HCT116 (cell line): ENCODE measurements around the gene TMTC2.

Experiments used
- CTCF ChIP-seq, 3 experiments: fragments of 200-600 bp in 1 of 3; sonication (generic) in 1 of 3; IDR thresholded peaks in 2 of 3; conservative IDR thresholded peaks in 1 of 3; 2 replicates each; pipeline ENCODE4 v1.5.1; 2012 to 2017; ENCODE audit warnings: low read depth in 2 of 3, low read length in 2 of 3, antibody characterized with exemption in 1 of 3, borderline replicate concordance in 1 of 3, control low read depth in 1 of 3, mild to moderate bottlenecking in 1 of 3, mixed read lengths in 1 of 3, mixed run types in 1 of 3, moderate library complexity in 1 of 3; ENCODE audit not compliant: insufficient read depth in 1 of 3
- EZH2phosphoT487 ChIP-seq: fragments of 200-600 bp; IDR thresholded peaks from 2 replicates; pipeline ENCODE4 v1.6.1; 2018; ENCODE audit warnings: antibody characterized with exemption, borderline replicate concordance
- MAX ChIP-seq: IDR thresholded peaks from 2 replicates; pipeline ENCODE4 v1.6.1; 2012
- POLR2A ChIP-seq: IDR thresholded peaks from 2 replicates; pipeline ENCODE4 v1.7.0; 2011; ENCODE audit warnings: borderline replicate concordance; ENCODE audit not compliant: insufficient read depth, insufficient read length; ENCODE audit errors: extremely low read depth
- POLR2AphosphoS5 ChIP-seq: IDR thresholded peaks from 2 replicates; pipeline ENCODE4 v1.6.1; 2011; ENCODE audit warnings: mild to moderate bottlenecking, low read depth, low read length, moderate library complexity
- SP1 ChIP-seq: IDR thresholded peaks from 2 replicates; pipeline ENCODE4 v1.6.1; 2012; ENCODE audit warnings: low read depth
- YY1 ChIP-seq: IDR thresholded peaks from 2 replicates; pipeline ENCODE4 v1.6.1; 2011; ENCODE audit warnings: low read length, low read depth, moderate library complexity, mild to moderate bottlenecking; ENCODE audit not compliant: insufficient replicate concordance; ENCODE audit errors: extremely low read depth

GRCh38 chr12:83008703-83009102 lies 322.0 kb downstream of the TMTC2 start:
- TF ChIP-seq EZH2phosphoT487 = no peak
- TF ChIP-seq CTCF (IDR thresholded peaks at IDR 0.05 in 2 of 3, conservative IDR thresholded peaks at IDR 0.05 in 1 of 3; ENCODE audit: borderline replicate concordance in 1 of 3, insufficient read depth in 1 of 3, low read depth in 2 of 3, low read length in 2 of 3) = no peak
- TF ChIP-seq POLR2AphosphoS5 = no peak
- TF ChIP-seq POLR2A = no peak
- TF ChIP-seq YY1 = no peak
- no peak for TF ChIP-seq SP1
- TF ChIP-seq MAX = no peak
